Epithelial cell of proximal tubule (primary cell): ENCODE data around the gene SLC4A11. TPM values are rescaled to one million over a fixed set of nuclear protein-coding genes. Genes with fewer than 3 reads are reported as not detected.

Experiments
- DNase-seq: peaks from one replicate; pipeline ENCODE4 v3.0.0-alpha.2; 2011; ENCODE audit warnings: low read depth
- H3K4me3 ChIP-seq: 2 replicates; pipeline ENCODE4 v1.5.1; 2011; ENCODE audit warnings: low read depth, mild to moderate bottlenecking, low read length
- total RNA-seq: library from RNA; depleted of rRNA; stranded (reverse); fragments of >200 nt; gene quantifications from 2 replicates; pipeline ENCODE4 v1.2.3, GENCODE V29; 2015
- TF ChIP-seq, protein P1 (sequence below): conservative IDR thresholded peaks from 2 replicates; pipeline ENCODE4 v1.5.1; 2012; ENCODE audit warnings: low read depth, mild to moderate bottlenecking, low read length

SLC4A11 gene
- total RNA-seq, 1 donor from 2014 or later = 3.6 TPM

DNA sequence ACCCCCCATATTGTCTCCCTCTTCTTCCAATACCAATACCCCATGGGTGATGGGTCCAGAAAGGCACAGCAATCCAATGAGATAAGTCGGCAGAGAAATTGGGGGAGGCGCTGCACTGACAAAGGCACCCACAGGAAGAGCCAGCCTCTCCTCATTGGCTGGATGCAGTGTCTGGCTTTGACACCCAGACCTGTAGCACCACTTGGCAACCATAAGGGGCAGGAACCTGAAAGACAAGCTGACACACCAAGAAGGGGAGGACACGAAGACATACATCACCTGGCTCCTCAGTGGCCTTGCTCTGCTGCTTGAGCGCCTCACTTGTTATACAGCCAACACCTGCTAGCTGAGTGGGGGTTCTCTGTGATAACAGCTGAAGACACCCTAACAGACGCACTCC lies 19.4 kb upstream of the SLC4A11 start:
- H3K4me3 ChIP-seq = no peak overlapping the region
- TF ChIP-seq, protein P1, sequence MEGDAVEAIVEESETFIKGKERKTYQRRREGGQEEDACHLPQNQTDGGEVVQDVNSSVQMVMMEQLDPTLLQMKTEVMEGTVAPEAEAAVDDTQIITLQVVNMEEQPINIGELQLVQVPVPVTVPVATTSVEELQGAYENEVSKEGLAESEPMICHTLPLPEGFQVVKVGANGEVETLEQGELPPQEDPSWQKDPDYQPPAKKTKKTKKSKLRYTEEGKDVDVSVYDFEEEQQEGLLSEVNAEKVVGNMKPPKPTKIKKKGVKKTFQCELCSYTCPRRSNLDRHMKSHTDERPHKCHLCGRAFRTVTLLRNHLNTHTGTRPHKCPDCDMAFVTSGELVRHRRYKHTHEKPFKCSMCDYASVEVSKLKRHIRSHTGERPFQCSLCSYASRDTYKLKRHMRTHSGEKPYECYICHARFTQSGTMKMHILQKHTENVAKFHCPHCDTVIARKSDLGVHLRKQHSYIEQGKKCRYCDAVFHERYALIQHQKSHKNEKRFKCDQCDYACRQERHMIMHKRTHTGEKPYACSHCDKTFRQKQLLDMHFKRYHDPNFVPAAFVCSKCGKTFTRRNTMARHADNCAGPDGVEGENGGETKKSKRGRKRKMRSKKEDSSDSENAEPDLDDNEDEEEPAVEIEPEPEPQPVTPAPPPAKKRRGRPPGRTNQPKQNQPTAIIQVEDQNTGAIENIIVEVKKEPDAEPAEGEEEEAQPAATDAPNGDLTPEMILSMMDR = no peak
- DNase-seq = no peak

DNA sequence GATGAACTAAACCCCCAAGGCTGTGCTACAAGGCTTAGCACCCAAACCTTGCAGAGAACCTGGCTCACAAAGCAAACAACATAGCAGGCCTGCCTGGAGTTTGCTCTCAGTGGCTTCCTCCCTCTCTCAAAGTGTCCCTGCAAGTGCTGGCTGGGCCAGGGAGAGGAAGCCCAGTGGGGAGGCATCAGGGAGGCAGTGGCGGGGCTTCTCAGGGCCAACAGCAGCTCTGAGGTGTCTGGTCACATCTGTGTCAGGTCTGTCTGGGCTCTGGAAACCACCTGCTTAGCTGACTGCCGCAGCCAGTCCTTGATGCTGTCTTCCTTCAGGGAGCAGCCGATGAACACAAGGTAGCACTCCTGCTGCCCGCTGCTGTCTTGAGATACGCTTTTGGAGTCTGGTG lies 16.7 kb upstream of the SLC4A11 start:
- TF ChIP-seq, protein P1 = no peak
- H3K4me3 ChIP-seq = no peak overlapping the region

DNA sequence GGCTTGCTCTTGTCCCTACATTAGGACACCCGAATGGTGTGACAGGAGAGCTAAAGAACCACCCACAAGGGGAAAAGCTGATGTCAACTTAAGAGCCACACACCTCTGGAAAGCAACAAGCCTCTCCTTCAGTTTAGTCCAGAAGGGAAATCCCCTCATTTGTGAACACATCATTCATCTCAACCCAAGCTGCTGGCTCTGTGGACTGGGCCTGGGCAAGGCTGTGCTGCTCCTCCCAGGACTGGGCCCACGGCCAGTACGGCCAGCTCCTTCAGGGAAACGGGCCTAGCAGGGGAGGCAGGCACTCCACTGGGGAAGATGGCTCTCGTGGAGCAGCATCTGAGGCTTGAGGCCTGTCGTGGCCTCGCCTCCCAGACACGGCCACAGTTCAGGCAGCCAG lies 12.8 kb upstream of the SLC4A11 start:
- no peak overlapping the region for H3K4me3 ChIP-seq
- TF ChIP-seq, protein P1 = no peak
- DNase-seq = no peak

More for the DNA sequence above, 16.7 kb upstream of the SLC4A11 start:
- DNase-seq = no peak

DNA sequence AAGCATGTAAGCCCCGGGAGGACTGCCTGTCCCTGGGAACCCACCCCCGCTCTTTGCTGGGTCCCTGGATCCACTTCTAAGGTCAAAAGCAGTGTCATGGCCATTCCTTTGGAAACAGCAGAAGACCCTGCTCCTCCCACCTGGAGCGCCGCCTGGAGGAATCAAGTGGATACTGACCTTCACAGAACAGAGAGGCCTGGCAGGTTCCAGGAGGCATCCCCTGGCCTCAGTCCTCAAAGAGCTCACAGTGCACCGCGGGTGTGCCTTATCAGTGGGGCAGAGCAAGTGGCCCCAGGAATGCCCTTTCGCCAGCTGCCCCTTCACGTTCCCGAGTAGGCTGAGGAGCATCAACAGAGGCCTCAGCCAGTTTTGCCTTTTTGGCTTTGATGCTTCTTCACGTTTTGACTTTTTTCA lies 11.1 kb upstream of the SLC4A11 start:
- no peak for DNase-seq
- H3K4me3 ChIP-seq = no peak overlapping the region
- TF ChIP-seq, protein P1 = peak; percentile 33

DNA sequence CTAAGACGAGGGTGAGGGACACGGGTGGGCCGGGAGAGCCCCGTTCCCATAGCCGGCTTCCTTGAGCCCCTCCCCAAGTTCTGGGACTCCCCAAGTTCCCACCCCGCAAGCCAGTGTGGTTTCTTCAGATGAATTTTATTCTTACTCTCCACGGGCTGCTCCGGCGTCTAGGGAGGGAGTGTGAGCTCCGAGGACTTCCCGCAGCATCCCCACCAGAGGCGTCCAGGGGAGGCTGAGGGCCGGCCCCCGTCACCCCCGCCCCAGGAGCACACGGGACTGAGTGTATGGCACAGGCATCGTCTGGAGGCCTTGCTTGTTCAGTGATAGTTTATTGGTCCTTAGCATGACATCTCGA lies 10.0 kb upstream of the SLC4A11 start:
- H3K4me3 ChIP-seq = no peak overlapping the region
- DNase-seq = no peak

DNA sequence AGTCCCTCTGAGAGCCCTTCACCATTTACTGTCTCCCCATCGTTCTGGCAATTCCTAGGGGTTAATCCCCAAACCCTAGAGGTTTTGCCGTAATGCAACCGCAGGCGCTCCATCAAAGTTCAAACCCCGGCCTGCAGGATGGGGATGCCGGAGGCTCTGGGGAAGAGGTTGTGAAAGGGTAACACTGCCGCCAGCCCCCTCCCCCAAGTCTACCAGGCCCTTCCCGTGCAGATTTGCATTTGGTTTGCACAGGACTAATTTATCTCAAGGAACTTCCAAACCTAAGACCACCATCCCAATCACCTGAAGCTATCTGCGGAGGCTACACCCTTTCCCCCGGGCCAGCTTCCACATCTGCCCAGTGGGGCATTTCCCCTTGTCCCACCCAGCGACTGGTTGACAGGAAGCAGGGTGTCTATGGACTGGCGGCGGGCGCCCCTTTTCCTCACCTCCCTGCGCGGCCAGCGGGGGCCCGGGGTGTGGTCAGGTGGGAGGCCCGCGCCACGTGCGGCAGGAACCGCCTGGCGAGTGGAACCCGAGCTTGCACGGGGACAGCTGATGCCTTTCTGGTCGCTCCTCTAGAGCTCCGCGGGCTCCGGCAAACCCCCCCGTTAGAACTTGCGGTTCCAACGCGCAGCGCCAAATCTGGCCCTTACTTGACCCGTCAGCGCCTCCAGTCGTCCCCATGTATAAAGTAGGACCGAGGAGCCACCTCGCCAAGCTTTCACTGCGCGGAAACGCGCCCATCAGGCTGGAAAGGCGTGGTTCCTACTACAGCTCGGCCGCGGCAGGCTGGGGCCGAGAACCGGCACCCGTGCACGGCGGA lies 9.4 kb upstream of the SLC4A11 start:
- H3K4me3 ChIP-seq = no peak overlapping the region
- TF ChIP-seq, protein P1 = no peak

More for the DNA sequence above, 10.0 kb upstream of the SLC4A11 start:
- TF ChIP-seq, protein P1 = no peak

DNA sequence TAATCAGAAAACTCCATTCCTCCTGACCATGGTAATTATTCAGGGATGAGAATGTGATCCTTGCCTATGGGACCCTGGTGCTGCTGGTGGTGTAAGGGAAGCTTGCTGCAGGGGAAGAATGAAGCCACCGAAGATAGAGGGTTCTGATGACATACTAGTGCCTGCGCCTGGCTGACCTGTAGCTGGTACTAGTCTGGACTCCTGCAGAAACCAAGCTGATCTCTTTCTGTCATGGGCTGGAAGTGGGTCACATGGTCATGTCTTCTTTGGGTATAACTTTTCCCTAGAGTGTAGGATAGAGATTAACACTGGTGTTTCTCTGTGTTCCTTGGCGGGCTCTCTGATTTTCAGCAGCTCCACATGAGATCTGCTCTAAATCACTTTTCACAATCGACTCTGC lies 8.6 kb upstream of the SLC4A11 start:
- H3K4me3 ChIP-seq = no peak overlapping the region
- TF ChIP-seq, protein P1 = no peak
- no peak for DNase-seq

More for the DNA sequence above, 9.4 kb upstream of the SLC4A11 start:
- no peak for DNase-seq
